ENCODE data around the gene ST6GALNAC3. TPM values are rescaled to one million over a fixed set of nuclear protein-coding genes. Genes with fewer than 3 reads are reported as not detected.

Gene ST6GALNAC3
- total RNA-seq, 1 donor from 2014 or later = 62.3 TPM

- no peak for TF ChIP-seq CTCF (IDR thresholded peaks at IDR 0.05; ENCODE audit: unreplicated experiment)
- H3K4me1 Mint-ChIP-seq = peaks cover 26% of the 10 kb centered on the region
- no peak for DNase-seq (ENCODE audit: low spot score in 2 of 2, unreplicated experiment in 2 of 2)
- no peak overlapping the region for H3K4me3 Mint-ChIP-seq
- no peaks in the 10 kb centered on the region for H3K9me3 Mint-ChIP-seq
- no peaks in the 10 kb centered on the region for H3K36me3 Mint-ChIP-seq
- peak overlapping the region; percentile 61 for H3K27ac Mint-ChIP-seq
- H3K27me3 Mint-ChIP-seq (ENCODE audit: low read depth) = no peaks in the 10 kb centered on the region
These were observed 154.9 kb downstream of the ST6GALNAC3 start for GRCh38 chr1:76229279-76230005.

- no peaks in the 10 kb centered on the region for H3K9me3 Mint-ChIP-seq
- no peak for DNase-seq (ENCODE audit: low spot score in 2 of 2, unreplicated experiment in 2 of 2)
- no peak overlapping the region for H3K4me3 Mint-ChIP-seq
- TF ChIP-seq CTCF (IDR thresholded peaks at IDR 0.05; ENCODE audit: unreplicated experiment) = no peak
- no peak overlapping the region for H3K27ac Mint-ChIP-seq
- peaks cover 27% of the 10 kb centered on the region for H3K4me1 Mint-ChIP-seq
- no peaks in the 10 kb centered on the region for H3K36me3 Mint-ChIP-seq
- no peaks in the 10 kb centered on the region for H3K27me3 Mint-ChIP-seq (ENCODE audit: low read depth)
These were observed 156.3 kb downstream of the ST6GALNAC3 start for GRCh38 chr1:76230842-76231281.

- H3K4me1 Mint-ChIP-seq = peaks cover 27% of the 10 kb centered on the region
- DNase-seq (ENCODE audit: low spot score in 2 of 2, unreplicated experiment in 2 of 2) = no peak
- no peaks in the 10 kb centered on the region for H3K27me3 Mint-ChIP-seq (ENCODE audit: low read depth)
- no peak overlapping the region for H3K27ac Mint-ChIP-seq
- H3K4me3 Mint-ChIP-seq = no peak overlapping the region
- no peaks in the 10 kb centered on the region for H3K9me3 Mint-ChIP-seq
- H3K36me3 Mint-ChIP-seq = no peaks in the 10 kb centered on the region
- no peak for TF ChIP-seq CTCF (IDR thresholded peaks at IDR 0.05; ENCODE audit: unreplicated experiment)
These were observed 156.8 kb downstream of the ST6GALNAC3 start for GRCh38 chr1:76231320-76231719.

- Mint-ChIP-seq H3K27me3 (ENCODE audit: low read depth) (no peaks in the 10 kb centered on the region), H3K4me3 (no peak overlapping the region), H3K4me1 (peaks cover 33% of the 10 kb centered on the region), H3K9me3 (no peaks in the 10 kb centered on the region), H3K36me3 (no peaks in the 10 kb centered on the region), H3K27ac (no peak overlapping the region)
- no peak for TF ChIP-seq CTCF (IDR thresholded peaks at IDR 0.05; ENCODE audit: unreplicated experiment)
- no peak for DNase-seq (ENCODE audit: low spot score in 2 of 2, unreplicated experiment in 2 of 2)
These were observed 158.1 kb downstream of the ST6GALNAC3 start for GRCh38 chr1:76232666-76233065.

- no peak for TF ChIP-seq CTCF (IDR thresholded peaks at IDR 0.05; ENCODE audit: unreplicated experiment)
- no peak overlapping the region for H3K4me3 Mint-ChIP-seq
- H3K36me3 Mint-ChIP-seq = no peaks in the 10 kb centered on the region
- no peak for DNase-seq (ENCODE audit: low spot score in 2 of 2, unreplicated experiment in 2 of 2)
- peaks cover 37% of the 10 kb centered on the region for H3K4me1 Mint-ChIP-seq
- H3K27me3 Mint-ChIP-seq (ENCODE audit: low read depth) = no peaks in the 10 kb centered on the region
- H3K27ac Mint-ChIP-seq = no peak overlapping the region
- H3K9me3 Mint-ChIP-seq = no peaks in the 10 kb centered on the region
These were observed 159.5 kb downstream of the ST6GALNAC3 start for GRCh38 chr1:76234061-76234460.

All from mesothelial cell of epicardium (in vitro differentiated cells).